Right cardiac atrium (tissue), 5 donors: ENCODE results near the gene GABPB1. TPM values are rescaled to one million over a fixed set of nuclear protein-coding genes. Genes with fewer than 3 reads are reported as not detected.

Experiments used
- ATAC-seq, 2 donors: fragments of 200-7000 bp; cut with Tn5 transposase; one replicate each; pipeline versions ENCODE4 v1.8.0 to v1.9.1; 2020; ENCODE audit warnings: moderate library complexity in 2 of 2, mild to moderate bottlenecking in 1 of 2
- DNase-seq, 3 donors: peaks; one replicate each; pipeline ENCODE4 v3.0.0-alpha.2; 2020
- H3K27ac ChIP-seq: one replicate; pipeline ENCODE4 v1.5.1; 2013; ENCODE audit warnings: mild to moderate bottlenecking, low read length, control low read depth, moderate library complexity
- H3K27me3 ChIP-seq: one replicate; pipeline ENCODE4 v1.6.1; 2013; ENCODE audit not compliant: control insufficient read depth, insufficient read depth
- H3K4me1 ChIP-seq: one replicate; pipeline ENCODE4 v1.6.1; 2013; ENCODE audit warnings: low read length; ENCODE audit not compliant: control insufficient read depth, insufficient read depth
- H3K4me3 ChIP-seq: one replicate; pipeline ENCODE4 v1.5.1; 2013; ENCODE audit warnings: low read length, control low read depth
- H3K9me3 ChIP-seq: one replicate; pipeline ENCODE4 v1.6.1; 2013; ENCODE audit warnings: low read length; ENCODE audit not compliant: control insufficient read depth
- WGBS: extraction: QIAGEN DNeasy Blood & Tissue Kit; methylation state at CpG from one replicate; pipeline ENCODE4 v1.1.7; 2013; 5-methylcytosine and 5-hydroxymethylcytosine counted together
- intact Hi-C, 4 donors: fragments of 100-400 bp; cut with DNase I; formaldehyde crosslinking; loops; one replicate each; pipeline versions ENCODE4 v1.11.0 to v1.14.0; 2022 to 2023
- polyA plus RNA-seq: library from polyadenylated mRNA; stranded (reverse); fragments of 200-250 nt; gene quantifications from one replicate; pipeline ENCODE4 v1.2.3, GENCODE V29; 2013
- total RNA-seq, 4 donors: library from RNA; stranded (reverse); fragmentation: NEBNext Ultra II Directional; extraction: Animal tissue kit (Norgen Biotek cat#: 25700); gene quantifications; one replicate each; pipeline ENCODE4 v1.2.1, GENCODE V29; 2021
- donor health status: healthy with polysubstance abuse.
- donor health status: DM: no; HTN: yes; CAD: no.
- donor health status: DM: no; HTN: no; CAD: no.
- donor health status: DM: no; HTN: yes; CAD: no; lungs with severe emphysema.
- donor health status: DM: yes; HTN: yes; CAD: no.

The GABPB1 gene
- total and polyA plus RNA-seq, 5 donors, result 5.2 to 11.2 (median 10.1) TPM

DNA sequence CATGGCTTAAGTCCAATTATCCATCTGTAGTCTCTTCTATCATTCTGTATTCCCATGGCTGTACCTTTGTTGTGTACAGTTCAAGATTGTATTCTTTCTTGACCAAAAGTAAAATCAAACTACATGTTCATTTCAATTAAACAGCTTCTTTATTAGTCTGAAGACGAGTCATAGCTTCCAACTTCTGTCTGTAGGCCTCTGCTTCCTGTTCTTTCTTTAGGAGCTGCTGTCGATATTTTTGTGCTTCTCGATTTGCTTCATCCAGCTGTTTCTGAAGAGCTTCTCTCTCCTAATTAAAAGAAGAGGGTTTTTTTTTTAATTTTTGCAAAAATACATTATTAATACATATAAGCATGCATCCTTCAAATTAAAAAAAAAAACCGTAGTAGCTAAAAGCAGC is 76.5 kb downstream of the GABPB1 start:
- Histone ChIP-seq H3K4me3 (no peak overlapping the region), H3K9me3 (no peaks in the 10 kb centered on the region), H3K4me1 (no peaks in the 10 kb centered on the region), H3K27me3 (no peaks in the 10 kb centered on the region), H3K27ac (no peak overlapping the region)
- no peak for ATAC-seq
- intact Hi-C loops, result no loop called here
- no peak for DNase-seq
- WGBS, result 73% methylated on average over 4 of the region's 4 CpGs

DNA sequence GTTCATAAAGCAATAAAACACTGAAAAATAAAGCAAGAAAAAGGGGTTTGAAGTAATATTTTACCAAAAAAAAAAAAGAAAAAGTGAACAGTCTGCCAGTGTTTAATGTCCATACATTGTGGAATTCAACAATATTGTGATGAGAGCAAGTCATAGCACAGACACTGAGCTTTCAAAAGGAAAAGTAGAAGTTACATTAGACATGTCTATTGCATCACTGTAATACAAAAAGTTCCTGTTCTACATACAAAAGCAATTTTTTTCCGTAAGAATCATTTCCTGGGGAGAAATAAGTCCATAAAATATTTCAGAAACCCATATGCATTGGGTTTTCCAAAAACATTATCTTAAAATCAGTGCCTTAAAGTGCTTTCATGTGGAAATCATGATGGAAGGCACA is 77.6 kb downstream of the GABPB1 start:
- Histone ChIP-seq H3K4me3 (no peak overlapping the region), H3K27ac (no peak overlapping the region), H3K9me3 (no peaks in the 10 kb centered on the region), H3K27me3 (no peaks in the 10 kb centered on the region), H3K4me1 (no peaks in the 10 kb centered on the region)
- DNase-seq (no peak), ATAC-seq (no peak)
- intact Hi-C loops, result no loop called here
- 75% methylated on average over 1 of the region's 1 CpG for WGBS

DNA sequence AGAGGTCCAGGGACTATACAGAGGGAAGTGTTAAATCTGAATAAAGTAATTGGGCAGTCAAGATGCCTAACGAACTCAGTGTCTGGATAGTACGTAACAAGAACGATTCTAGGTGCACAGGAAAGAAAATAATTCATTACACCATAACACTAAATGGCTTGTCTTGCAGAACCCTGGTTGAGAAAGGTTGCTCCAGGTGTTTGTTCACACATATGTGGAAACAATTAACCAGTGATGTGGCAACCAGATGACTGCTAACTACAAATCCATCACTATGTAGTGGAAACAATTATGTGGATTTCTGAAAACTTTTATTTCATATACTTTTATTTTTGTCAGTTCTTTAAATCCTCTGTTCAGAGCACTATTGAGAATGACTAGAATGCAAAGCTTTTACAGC is 79.1 kb downstream of the GABPB1 start:
- Histone ChIP-seq H3K4me3 (no peak overlapping the region), H3K9me3 (no peaks in the 10 kb centered on the region), H3K27ac (no peak overlapping the region), H3K27me3 (no peaks in the 10 kb centered on the region), H3K4me1 (no peaks in the 10 kb centered on the region)
- no peak for ATAC-seq
- intact Hi-C loops, result no loop called here
- no peak for DNase-seq
- 78% methylated on average over 3 of the region's 3 CpGs for WGBS

DNA sequence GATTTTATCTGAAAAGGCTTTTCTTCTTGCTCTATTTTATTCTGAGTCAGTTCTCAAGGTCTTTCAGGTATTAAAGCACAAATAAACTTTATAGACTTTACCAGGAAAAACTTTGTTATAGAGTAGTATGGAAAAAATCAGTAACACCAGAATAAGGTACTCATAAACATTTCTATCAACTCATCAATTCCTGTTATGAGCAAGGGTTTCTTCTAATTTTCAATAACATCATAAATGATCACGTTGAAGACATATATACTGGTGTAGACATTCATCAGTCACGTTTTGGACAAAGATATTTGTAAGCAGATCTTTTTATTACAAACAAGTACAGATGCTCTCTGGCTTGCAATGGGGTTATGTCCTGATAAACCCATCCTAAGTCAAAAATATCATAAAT is 79.9 kb downstream of the GABPB1 start:
- Histone ChIP-seq H3K27ac (no peak overlapping the region), H3K9me3 (no peaks in the 10 kb centered on the region), H3K27me3 (no peaks in the 10 kb centered on the region), H3K4me1 (no peaks in the 10 kb centered on the region), H3K4me3 (no peak overlapping the region)
- ATAC-seq (no peak), DNase-seq (no peak)
- intact Hi-C loops, result no loop called here
- WGBS, result 46% methylated on average over 2 of the region's 2 CpGs

DNA sequence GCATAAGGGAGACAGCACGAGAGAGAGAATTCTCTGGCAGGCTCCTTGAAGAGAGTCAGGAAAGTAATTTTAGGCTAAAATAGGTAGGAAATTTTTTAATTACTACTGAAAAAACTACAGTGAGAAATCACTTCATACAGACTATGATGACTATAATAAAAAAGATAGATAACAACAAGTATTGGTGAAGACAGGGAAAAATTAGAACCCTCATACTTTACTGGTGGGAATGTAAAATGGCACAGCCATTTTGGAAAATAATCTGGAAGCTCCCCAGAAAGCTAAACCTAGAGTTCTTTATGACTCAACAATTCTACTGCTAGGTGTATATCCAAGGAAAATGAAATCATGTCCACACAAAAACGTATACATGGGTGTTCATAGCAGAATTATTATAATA is 87.4 kb downstream of the GABPB1 start:
- no peak overlapping the region for H3K27ac ChIP-seq
- ATAC-seq (no peak), DNase-seq (no peak)
- intact Hi-C loops, result no loop called here
- no peak overlapping the region for H3K4me3 ChIP-seq
- peaks cover 2% of the 10 kb centered on the region for H3K9me3 ChIP-seq
- H3K4me1 ChIP-seq, result no peaks in the 10 kb centered on the region
- no peaks in the 10 kb centered on the region for H3K27me3 ChIP-seq
- 74% methylated on average over 2 of the region's 2 CpGs for whole genome bisulfite sequencing

DNA sequence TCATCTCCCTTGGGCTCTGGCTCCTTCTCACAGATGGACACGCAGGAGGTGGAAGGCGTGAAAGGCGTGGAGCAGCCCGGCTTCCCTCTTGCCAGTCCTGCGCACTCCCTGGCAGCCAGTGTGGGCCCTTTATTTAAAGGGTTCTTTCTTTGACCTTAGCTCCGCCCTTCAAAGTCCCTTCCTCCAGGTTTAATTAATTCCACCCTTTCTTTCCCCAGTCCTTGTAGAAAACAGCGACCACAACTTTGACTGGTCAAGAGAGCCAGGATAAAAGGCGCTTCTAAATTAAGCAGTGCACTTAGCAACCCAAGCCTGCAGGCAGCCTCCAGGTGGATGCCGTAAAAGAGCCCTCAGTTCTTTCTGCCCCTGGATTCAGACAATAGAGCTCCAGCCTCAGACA is 89.4 kb downstream of the GABPB1 start, which contains the start of gene HDC:
HDC (minus strand) TSS at position 107 of the 400 bp plus-strand sequence; CDS start at position 4, 103 bp downstream.
- no peak for ATAC-seq
- Histone ChIP-seq H3K9me3 (peaks cover 2% of the 10 kb centered on the region), H3K27ac (no peak within 1 kb of the TSS), H3K4me3 (no peak within 1 kb of the TSS), H3K27me3 (no peaks in the 10 kb centered on the region), H3K4me1 (no peaks in the 10 kb centered on the region)
- intact Hi-C loops, result no loop called here
- no peak for DNase-seq
- WGBS, result 63% methylated on average over 9 of the region's 9 CpGs

DNA sequence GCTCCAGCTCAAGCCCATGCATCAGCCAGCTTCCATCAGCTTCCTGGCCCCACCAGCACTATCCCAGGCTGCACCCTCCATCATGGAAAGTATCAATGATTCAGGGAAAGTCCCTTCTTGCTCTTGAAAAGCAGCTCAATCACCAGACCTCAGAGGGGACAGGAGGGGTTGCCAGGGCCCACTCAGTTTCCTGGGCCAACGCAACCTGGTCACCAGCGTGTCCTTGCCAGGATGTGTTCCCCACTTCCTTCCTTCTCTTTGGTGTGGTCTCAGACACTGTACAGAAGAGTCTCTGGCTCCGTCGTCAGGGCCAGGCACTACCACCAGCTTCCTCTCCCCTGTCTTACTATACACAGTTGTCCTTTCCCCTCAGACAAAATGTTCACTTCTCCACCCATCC is 92.5 kb downstream of the GABPB1 start:
- intact Hi-C loops, result no loop called here
- Histone ChIP-seq H3K9me3 (peaks cover 2% of the 10 kb centered on the region), H3K27me3 (no peaks in the 10 kb centered on the region), H3K4me1 (no peaks in the 10 kb centered on the region), H3K27ac (no peak overlapping the region), H3K4me3 (no peak overlapping the region)
- 54% methylated on average over 4 of the region's 4 CpGs for WGBS
- DNase-seq (no peak), ATAC-seq (no peak)

DNA sequence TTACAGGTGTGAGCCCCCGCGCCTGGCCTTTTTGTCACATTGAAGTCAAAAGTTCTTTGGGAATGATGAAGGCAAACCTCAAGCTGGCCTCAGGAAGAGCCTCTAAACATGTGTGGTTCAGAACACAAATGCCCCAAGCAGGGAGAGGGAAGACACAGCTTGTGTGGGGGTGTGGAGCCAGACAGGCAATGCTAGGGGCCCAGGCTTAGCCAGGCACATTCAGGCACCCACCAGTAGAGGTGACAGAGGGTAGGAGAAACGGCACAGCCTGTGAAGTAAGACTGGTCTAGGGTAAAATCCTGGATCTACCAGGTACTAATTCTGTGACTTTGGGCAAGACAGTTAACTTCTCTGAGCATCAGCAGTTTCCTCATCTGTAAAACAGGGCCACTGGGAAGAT is 93.0 kb downstream of the GABPB1 start:
- no peaks in the 10 kb centered on the region for H3K27me3 ChIP-seq
- DNase-seq (no peak), ATAC-seq (no peak)
- intact Hi-C loops, result no loop called here
- no peak overlapping the region for H3K4me3 ChIP-seq
- no peak overlapping the region for H3K27ac ChIP-seq
- H3K9me3 ChIP-seq, result peaks cover under 1% of the 10 kb centered on the region
- WGBS, result 90% methylated on average over 3 of the region's 3 CpGs
- no peaks in the 10 kb centered on the region for H3K4me1 ChIP-seq

DNA sequence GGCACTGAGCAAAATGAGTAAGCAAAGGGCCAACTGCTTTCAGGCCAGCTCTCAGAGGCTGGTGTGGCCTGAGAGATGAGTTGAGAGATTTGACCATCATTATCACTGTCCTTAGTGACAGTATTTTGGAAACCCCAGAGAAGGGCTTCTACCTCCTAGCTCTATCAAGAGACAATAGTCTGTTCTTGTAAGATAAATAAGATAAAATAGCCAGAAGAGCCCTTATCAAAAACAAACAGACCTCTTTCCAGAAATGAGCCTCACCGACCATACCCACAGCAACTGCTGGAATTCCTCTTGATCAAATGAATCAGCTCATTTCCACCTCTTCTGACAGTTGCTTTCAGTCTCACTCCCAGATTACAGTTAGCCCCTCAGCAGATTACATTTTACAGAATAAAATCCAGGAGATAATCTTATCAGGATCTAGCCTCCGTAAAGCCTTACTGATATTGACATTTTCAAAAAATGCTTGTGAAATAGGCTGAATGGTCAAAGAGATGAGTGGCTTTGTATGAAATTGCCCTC is 94.0 kb downstream of the GABPB1 start:
- intact Hi-C loops, result no loop called here
- WGBS, result 61% methylated on average over 2 of the region's 2 CpGs
- no peak for DNase-seq

DNA sequence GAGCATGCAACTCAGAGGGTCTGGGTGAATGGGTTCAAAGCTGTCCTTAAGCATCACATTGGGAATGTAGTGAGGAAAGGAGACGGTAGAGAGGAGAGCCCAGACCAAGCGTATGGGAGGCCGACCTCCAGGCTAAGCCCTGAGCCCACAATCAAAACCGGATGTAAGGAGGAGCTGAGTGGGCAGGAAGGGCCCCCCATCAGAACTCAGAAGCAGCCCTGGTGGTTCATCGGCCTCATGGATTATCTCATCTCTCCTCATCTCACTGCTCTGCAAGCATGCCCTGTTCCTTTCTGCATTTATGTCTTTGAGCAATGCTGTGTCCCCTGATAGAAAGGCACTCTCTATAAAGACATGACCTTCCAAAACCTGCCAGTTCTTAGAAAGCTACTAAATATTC is 95.7 kb downstream of the GABPB1 start:
- no peak for ATAC-seq
- WGBS, result 72% methylated on average over 5 of the region's 5 CpGs
- Histone ChIP-seq H3K4me3 (no peak overlapping the region), H3K9me3 (no peaks in the 10 kb centered on the region), H3K27ac (no peak overlapping the region), H3K27me3 (no peaks in the 10 kb centered on the region), H3K4me1 (no peaks in the 10 kb centered on the region)
- DNase-seq, result no peak
- intact Hi-C loops, result no loop called here

More for the DNA sequence above, 94.0 kb downstream of the GABPB1 start:
- Histone ChIP-seq H3K4me3 (no peak overlapping the region), H3K27me3 (no peaks in the 10 kb centered on the region), H3K9me3 (no peaks in the 10 kb centered on the region), H3K4me1 (no peaks in the 10 kb centered on the region), H3K27ac (no peak overlapping the region)
- ATAC-seq, result no peak

DNA sequence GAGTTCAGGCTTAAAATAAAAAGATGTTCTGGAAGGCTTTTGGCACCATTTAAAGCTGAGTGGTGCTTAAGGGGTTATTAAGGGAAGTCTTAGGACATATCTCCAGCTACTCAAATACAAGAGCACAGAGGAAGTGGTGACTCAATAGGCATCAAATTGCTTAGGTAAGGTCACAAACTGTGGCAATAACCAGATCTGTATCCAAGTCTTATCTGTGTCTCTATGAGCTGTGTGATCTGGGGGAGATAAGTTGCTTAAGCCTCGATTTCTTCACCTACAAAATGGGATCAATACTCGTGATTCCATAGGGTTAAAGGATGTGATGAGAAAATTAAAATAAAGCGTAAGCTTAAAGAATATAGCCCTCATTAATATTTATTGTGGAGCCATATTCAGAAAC is 97.1 kb downstream of the GABPB1 start:
- no peaks in the 10 kb centered on the region for H3K9me3 ChIP-seq
- no peak overlapping the region for H3K27ac ChIP-seq
- WGBS, result 83% methylated on average over 3 of the region's 3 CpGs
- no peak overlapping the region for H3K4me3 ChIP-seq
- H3K4me1 ChIP-seq, result no peaks in the 10 kb centered on the region
- DNase-seq, result no peak
- intact Hi-C loops, result no loop called here
- H3K27me3 ChIP-seq, result no peaks in the 10 kb centered on the region
- ATAC-seq, result peak in 1 of 2 donors; percentile 32

DNA sequence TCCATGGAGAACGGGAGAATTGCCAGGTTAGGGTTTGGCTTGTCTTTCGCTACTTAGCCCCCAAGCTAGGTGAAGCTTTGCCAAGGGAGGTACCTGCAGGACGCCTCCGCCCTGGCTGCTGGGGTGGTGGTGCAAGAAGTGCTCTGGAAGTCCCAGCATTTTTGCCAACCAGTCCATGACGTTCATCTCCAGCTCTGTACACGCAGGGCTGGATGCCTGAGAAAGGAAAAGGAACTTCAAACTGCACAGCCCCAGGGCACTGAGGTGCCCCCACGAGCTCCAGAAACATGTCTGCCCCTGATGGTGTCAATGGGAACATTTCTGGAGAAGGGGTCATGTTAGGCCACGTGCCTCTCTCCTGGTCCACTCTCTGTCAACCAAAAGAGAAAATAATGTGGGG is 97.7 kb downstream of the GABPB1 start:
- Histone ChIP-seq H3K27ac (no peak overlapping the region), H3K4me1 (no peaks in the 10 kb centered on the region)

More for the DNA sequence above, 97.7 kb downstream of the GABPB1 start:
- DNase-seq, result no peak
- no peaks in the 10 kb centered on the region for H3K9me3 ChIP-seq
- ATAC-seq, result no peak
- no peaks in the 10 kb centered on the region for H3K27me3 ChIP-seq
- H3K4me3 ChIP-seq, result no peak overlapping the region
- intact Hi-C loops, result no loop called here
- WGBS, result 81% methylated on average over 8 of the region's 8 CpGs
